Endothelial cell of umbilical vein (primary cell): ENCODE measurements around the gene RANBP1. TPM values are rescaled to one million over a fixed set of nuclear protein-coding genes. Genes with fewer than 3 reads are reported as not detected.
A peak's percentile ranks its signal among the peaks of the same experiment; 100 is the strongest.

Experiments
- BruUV-seq: library from RNA; stranded (reverse); fragments of 400-500 nt; replicated peaks from 2 replicates; lab custom pipeline; 2021; lab: Mats Ljungman, UMichigan
- CTCF ChIA-PET: fragments of 300-600, 350-600 bp; sonication (Branson Sonifier 250); formaldehyde crosslinking; loops from one replicate; lab custom pipeline; 2021; ENCODE audit warnings: antibody characterized with exemption, inconsistent platforms; lab: Charles Lee
- POLR2A ChIA-PET: fragments of 300-600, 350-600 bp; sonication (Branson Sonifier 250); formaldehyde crosslinking; loops from one replicate; lab custom pipeline; 2021; ENCODE audit warnings: antibody characterized with exemption, inconsistent platforms; lab: Charles Lee
- DNase-seq: peaks from one replicate; pipeline ENCODE4 v3.0.0-alpha.2; 2011; ENCODE audit warnings: low read depth, low spot score
- FAIRE-seq: peaks from 2 replicates; lab custom pipeline; 2011; peaks lifted over from hg19 to GRCh38; lab: Jason Lieb, UNC
- H2AFZ ChIP-seq: 2 replicates; pipeline ENCODE4 v1.6.0; 2012; ENCODE audit warnings: low read depth, low read length, control low read depth, inconsistent platforms
- H3K27ac ChIP-seq: 2 replicates; pipeline ENCODE4 v1.5.1; 2011; ENCODE audit warnings: low read depth, mild to moderate bottlenecking, control low read depth, low read length, moderate library complexity; ENCODE audit not compliant: insufficient read depth
- H3K27me3 ChIP-seq, 2 experiments: 2 replicates each; pipeline versions ENCODE4 v1.6.0 to v1.6.1; 2011; ENCODE audit warnings: low read length in 2 of 2, mixed read lengths in 1 of 2; ENCODE audit not compliant: control insufficient read depth in 2 of 2, insufficient read depth in 2 of 2
- H3K36me3 ChIP-seq, 2 experiments: 2 replicates in 1 of 2; 3 replicates in 1 of 2; pipeline ENCODE4 v1.5.1; 2011; ENCODE audit warnings: low read length in 2 of 2, mild to moderate bottlenecking in 1 of 2, moderate library complexity in 1 of 2; ENCODE audit not compliant: control insufficient read depth in 2 of 2, insufficient read depth in 2 of 2; ENCODE audit errors: extremely low read depth in 1 of 2
- H3K4me1 ChIP-seq: 3 replicates; pipeline ENCODE4 v1.5.1; 2011; ENCODE audit warnings: mild to moderate bottlenecking, low read length; ENCODE audit not compliant: control insufficient read depth, insufficient read depth; ENCODE audit errors: extremely low read depth
- H3K4me2 ChIP-seq: 2 replicates; pipeline ENCODE4 v1.6.1; 2011; ENCODE audit warnings: low read length, control low read depth, mixed read lengths; ENCODE audit not compliant: insufficient read depth
- H3K4me3 ChIP-seq, 3 experiments: fragments of 200-600 bp in 1 of 3; sonication (generic), shearing (Covaris generic) in 1 of 3; replicated peaks in 1 of 3; 2 replicates each; pipeline ENCODE4 v1.5.1; 2011 to 2016; ENCODE audit warnings: control low read depth in 3 of 3, low read length in 3 of 3, mild to moderate bottlenecking in 2 of 3, inconsistent platforms in 1 of 3, low read depth in 1 of 3, moderate library complexity in 1 of 3; ENCODE audit not compliant: insufficient read depth in 1 of 3
- H3K79me2 ChIP-seq: 2 replicates; pipeline ENCODE4 v1.6.0; 2012; ENCODE audit warnings: low read length, inconsistent platforms; ENCODE audit not compliant: control insufficient read depth, insufficient read depth
- H3K9ac ChIP-seq: replicated peaks from 2 replicates; pipeline ENCODE3; 2011; ENCODE audit warnings: low read length, control low read depth; ENCODE audit not compliant: insufficient read depth; ENCODE audit errors: extremely low read depth
- H3K9me1 ChIP-seq: replicated peaks from 3 replicates; pipeline ENCODE4 v1.6.0; 2011; ENCODE audit warnings: mild to moderate bottlenecking, low read length; ENCODE audit not compliant: control insufficient read depth, insufficient read depth; ENCODE audit errors: extremely low read depth
- H3K9me3 ChIP-seq: replicated peaks from 2 replicates; pipeline ENCODE4 v1.5.1; 2012; ENCODE audit warnings: low read length, inconsistent platforms; ENCODE audit not compliant: control insufficient read depth, insufficient read depth
- H4K20me1 ChIP-seq: replicated peaks from 2 replicates; pipeline ENCODE3; 2011; ENCODE audit warnings: mild to moderate bottlenecking, low read length; ENCODE audit not compliant: control insufficient read depth, insufficient read depth; ENCODE audit errors: extremely low read depth
- EZH2 ChIP-seq: IDR thresholded peaks from 2 replicates; pipeline ENCODE4 v1.6.1; 2012; ENCODE audit warnings: borderline replicate concordance, low read depth, mild to moderate bottlenecking, moderate library complexity, low read length, inconsistent platforms; ENCODE audit not compliant: severe bottlenecking
- FOS ChIP-seq: IDR thresholded peaks from 2 replicates; pipeline ENCODE4 v1.6.1; 2011; ENCODE audit warnings: mild to moderate bottlenecking, low read length, moderate library complexity, borderline replicate concordance; ENCODE audit not compliant: insufficient read depth
- GATA2 ChIP-seq: IDR thresholded peaks from 2 replicates; pipeline ENCODE4 v1.7.0; 2011; ENCODE audit warnings: low read depth, mild to moderate bottlenecking, moderate library complexity, mixed read lengths, low read length; ENCODE audit not compliant: insufficient read length, insufficient read depth
- JUN ChIP-seq: IDR thresholded peaks from 2 replicates; pipeline ENCODE4 v1.6.1; 2011; ENCODE audit warnings: borderline replicate concordance, low read depth; ENCODE audit not compliant: insufficient read length, insufficient read depth
- MYC ChIP-seq: IDR thresholded peaks from one replicate; pipeline ENCODE4 v1.6.1; 2011; ENCODE audit warnings: mild to moderate bottlenecking, low read depth, low read length
- POLR2A ChIP-seq: IDR thresholded peaks from 2 replicates; pipeline ENCODE4 v1.6.1; 2012; ENCODE audit warnings: low read depth, mild to moderate bottlenecking, control low read depth, low read length
- POLR2AphosphoS5 ChIP-seq: IDR thresholded peaks from 2 replicates; pipeline ENCODE4 v1.6.1; 2012; ENCODE audit warnings: low read depth, mild to moderate bottlenecking, control low read depth, low read length, moderate library complexity; ENCODE audit not compliant: insufficient read depth
- dilution Hi-C: fragments of 300-500 bp; cut with MboI; formaldehyde crosslinking; loops from one replicate; pipeline ENCODE4 v1.15.0; 2019; ENCODE audit warnings: low sequenced_read_pairs; ENCODE audit not compliant: extremely low pct_ligation_motif_present
- intact Hi-C: fragments of 100-400 bp; cut with micrococcal nuclease; formaldehyde crosslinking; loops from one replicate; pipeline ENCODE4 v1.10.0; 2022
- microRNA counts: library from miRNA; unstranded; fragments of <30 nt; microRNA quantifications from one replicate; lab custom pipeline; 2016
- microRNA-seq: library from miRNA; unstranded; fragments of <30 nt; microRNA quantifications from one replicate; pipeline ENCODE4 v1.2.0, GENCODE V29; 2021; ENCODE audit warnings: borderline number of aligned reads, borderline replicate concordance
- polyA plus RNA-seq, 4 experiments: library from polyadenylated mRNA; depleted of rRNA in 3 of 4; stranded (reverse) in 3 of 4; unstranded in 1 of 4; fragments of >200 nt; gene quantifications; 2 replicates each; pipeline versions ENCODE4 v1.2.1 to v1.2.3, GENCODE V29; 2011 to 2012; ENCODE audit warnings: missing spikeins in 1 of 4
- small RNA-seq: library from RNA; depleted of rRNA; stranded (forward); fragments of <200 nt; gene quantifications from one replicate; pipeline ENCODE3, GENCODE V24; 2012; ENCODE audit warnings: low replicate concordance, low read depth; ENCODE audit not compliant: insufficient read depth, insufficient read length
- total RNA-seq: library from RNA; stranded (reverse); gene quantifications from 2 replicates; pipeline ENCODE4 v1.2.3, GENCODE V29; 2021
- TF ChIP-seq, protein P1 (sequence below): IDR thresholded peaks from 2 replicates; pipeline ENCODE4 v1.6.1; 2011; ENCODE audit not compliant: insufficient read depth, insufficient read length
- TF ChIP-seq, protein P2 (sequence below), 2 donors: IDR thresholded peaks; 1 replicate in 1 of 2; 2 replicates in 1 of 2; pipeline ENCODE4 v1.5.1; 2011; ENCODE audit warnings: low read length in 2 of 2, mild to moderate bottlenecking in 2 of 2, moderate library complexity in 2 of 2, control low read depth in 1 of 2, inconsistent platforms in 1 of 2, low read depth in 1 of 2; ENCODE audit not compliant: insufficient read depth in 1 of 2; ENCODE audit errors: extremely low read depth in 1 of 2

The RANBP1 gene
- total and polyA plus RNA-seq, 2 donors (not counting 3 experiments of a cell fraction or from before 2014, with no cell fraction given): 228 to 247 TPM

GRCh38 chr22:20176421-20177085 is 60.6 kb downstream of the RANBP1 start:
- TF ChIP-seq POLR2A: no peak
- no peak for TF ChIP-seq FOS
- TF ChIP-seq EZH2: no peak
- TF ChIP-seq, protein P1, sequence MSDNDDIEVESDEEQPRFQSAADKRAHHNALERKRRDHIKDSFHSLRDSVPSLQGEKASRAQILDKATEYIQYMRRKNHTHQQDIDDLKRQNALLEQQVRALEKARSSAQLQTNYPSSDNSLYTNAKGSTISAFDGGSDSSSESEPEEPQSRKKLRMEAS: no peak
- TF ChIP-seq, protein P2, sequence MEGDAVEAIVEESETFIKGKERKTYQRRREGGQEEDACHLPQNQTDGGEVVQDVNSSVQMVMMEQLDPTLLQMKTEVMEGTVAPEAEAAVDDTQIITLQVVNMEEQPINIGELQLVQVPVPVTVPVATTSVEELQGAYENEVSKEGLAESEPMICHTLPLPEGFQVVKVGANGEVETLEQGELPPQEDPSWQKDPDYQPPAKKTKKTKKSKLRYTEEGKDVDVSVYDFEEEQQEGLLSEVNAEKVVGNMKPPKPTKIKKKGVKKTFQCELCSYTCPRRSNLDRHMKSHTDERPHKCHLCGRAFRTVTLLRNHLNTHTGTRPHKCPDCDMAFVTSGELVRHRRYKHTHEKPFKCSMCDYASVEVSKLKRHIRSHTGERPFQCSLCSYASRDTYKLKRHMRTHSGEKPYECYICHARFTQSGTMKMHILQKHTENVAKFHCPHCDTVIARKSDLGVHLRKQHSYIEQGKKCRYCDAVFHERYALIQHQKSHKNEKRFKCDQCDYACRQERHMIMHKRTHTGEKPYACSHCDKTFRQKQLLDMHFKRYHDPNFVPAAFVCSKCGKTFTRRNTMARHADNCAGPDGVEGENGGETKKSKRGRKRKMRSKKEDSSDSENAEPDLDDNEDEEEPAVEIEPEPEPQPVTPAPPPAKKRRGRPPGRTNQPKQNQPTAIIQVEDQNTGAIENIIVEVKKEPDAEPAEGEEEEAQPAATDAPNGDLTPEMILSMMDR (IDR thresholded peaks at IDR 0.05; ENCODE audit: extremely low read depth in 1 of 2, insufficient read depth in 1 of 2, low read depth in 1 of 2, low read length in 2 of 2): no peak
- TF ChIP-seq JUN: no peak
- no peak for TF ChIP-seq POLR2AphosphoS5
- TF ChIP-seq GATA2: no peak
- TF ChIP-seq MYC: no peak
- Histone ChIP-seq H3K4me3 (no peak overlapping the region), H2AFZ (no peak overlapping the region), H3K36me3 (no peaks in the 10 kb centered on the region), H3K79me2 (no peaks in the 10 kb centered on the region), H3K27me3 (no peaks in the 10 kb centered on the region), H3K4me2 (no peak overlapping the region), H3K4me1 (no peaks in the 10 kb centered on the region), H3K27ac (no peak overlapping the region), H4K20me1 (no peaks in the 10 kb centered on the region), H3K9ac (no peak overlapping the region), H3K9me3 (no peaks in the 10 kb centered on the region), H3K9me1 (no peaks in the 10 kb centered on the region)
- ChIA-PET POLR2A (no interaction called here), CTCF (interaction anchor here (2.9 kb wide), 1 partner anchor 62 kb away, joined by 19 read pairs; no protein-coding TSS in a partner anchor)
- BruUV-seq: no TSS peak
- DNase-seq (no peak), FAIRE-seq (no peak)
- intact Hi-C loops (no loop called here), dilution Hi-C loops (no loop called here)

MicroRNAs within 50 kb of the gene (microRNA counts, 767-probe panel; counts per million panel counts)
- microRNA hsa-miR-1306-3p (lab: Ali Mortazavi, UCI): 723 counts per million, percentile 96 among the panel's probes with 10 or more counts

Small RNAs within 50 kb of the gene (microRNA-seq; reads per million reads assigned to microRNA genes)
- gene MIR6816: not detected

Small RNAs within 50 kb of the gene (small RNA-seq; reads per million reads assigned to genes)
- gene MIR6816 (not detected), gene RF00017 (not detected), gene RF00599 (not detected)

Other genes with a start within 250 kb of the RANBP1 start
- 221 and 246 TPM in 2 replicates for gene COMT, start 174.3 kb upstream of the RANBP1 start, total RNA-seq
- 537 and 579 TPM in 2 replicates for gene COMT, start 174.3 kb upstream of the RANBP1 start, polyA plus RNA-seq
- 211 and 245 TPM in 2 replicates for gene TXNRD2, start 174.3 kb upstream of the RANBP1 start, total RNA-seq
- 440 and 511 TPM in 2 replicates for gene TXNRD2, start 174.3 kb upstream of the RANBP1 start, polyA plus RNA-seq
- gene ARVCF, start 99.3 kb upstream of the RANBP1 start, total RNA-seq: 105 and 109 TPM in 2 replicates
- gene ARVCF, start 99.3 kb upstream of the RANBP1 start, polyA plus RNA-seq: 81.3 and 83.6 TPM in 2 replicates
- gene TANGO2, start 95.0 kb upstream of the RANBP1 start, total RNA-seq: 33.2 and 40.0 TPM in 2 replicates
- gene TANGO2, start 95.0 kb upstream of the RANBP1 start, polyA plus RNA-seq: 49.3 and 59.5 TPM in 2 replicates
- gene DGCR8, start 35.9 kb upstream of the RANBP1 start, total RNA-seq: 64.2 and 69.7 TPM in 2 replicates
- 30.7 and 32.7 TPM in 2 replicates for gene DGCR8, start 35.9 kb upstream of the RANBP1 start, polyA plus RNA-seq
- 50.5 and 51.2 TPM in 2 replicates for gene TRMT2A, start 1.1 kb downstream of the RANBP1 start, total RNA-seq
- 61.9 and 73.2 TPM in 2 replicates for gene TRMT2A, start 1.1 kb downstream of the RANBP1 start, polyA plus RNA-seq
- 128 and 131 TPM in 2 replicates for gene ZDHHC8, start 15.7 kb downstream of the RANBP1 start, total RNA-seq
- 49.8 and 69.9 TPM in 2 replicates for gene ZDHHC8, start 15.7 kb downstream of the RANBP1 start, polyA plus RNA-seq
- gene CCDC188, start 35.0 kb downstream of the RANBP1 start, total RNA-seq: 9.4 and 11.6 TPM in 2 replicates
- gene CCDC188, start 35.0 kb downstream of the RANBP1 start, polyA plus RNA-seq: 9.8 and 10.5 TPM in 2 replicates
- gene RTN4R, start 152.2 kb downstream of the RANBP1 start, total RNA-seq: 1.2 and 1.3 TPM in 2 replicates
- gene RTN4R, start 152.2 kb downstream of the RANBP1 start, polyA plus RNA-seq: 2.2 and 3.5 TPM in 2 replicates
- gene DGCR6L, start 204.0 kb downstream of the RANBP1 start, total RNA-seq: 34.3 and 38.0 TPM in 2 replicates
- 67.5 and 82.9 TPM in 2 replicates for gene DGCR6L, start 204.0 kb downstream of the RANBP1 start, polyA plus RNA-seq